Suppressor macrophage treated with lipopolysaccharide for 4 hours (primary cell): Measurements from ENCODE around the gene RUNX3.
A peak's percentile ranks its signal among the peaks of the same experiment; 100 is the strongest.

ENCODE experiments used
- DNase-seq: peaks from one replicate; pipeline ENCODE4 v3.0.0-alpha.2; 2020

The RUNX3 gene

GRCh38 chr1:24963099-24963872, 33.2 kb upstream of the RUNX3 start:
- no peak for DNase-seq

- no peak for DNase-seq
Observed at GRCh38 chr1:24961961-24962861, 32.1 kb upstream of the RUNX3 start.

GRCh38 chr1:24961334-24961733, 31.3 kb upstream of the RUNX3 start:
- DNase-seq, result no peak

- no peak for DNase-seq
Observed at GRCh38 chr1:24960071-24960801, 30.2 kb upstream of the RUNX3 start.

GRCh38 chr1:24959623-24959975, 29.5 kb upstream of the RUNX3 start:
- DNase-seq, result no peak

- no peak for DNase-seq
Observed at GRCh38 chr1:24958766-24959622, 28.9 kb upstream of the RUNX3 start.

- DNase-seq, result no peak
Observed at GRCh38 chr1:24957808-24958752, 28.0 kb upstream of the RUNX3 start.

GRCh38 chr1:24957016-24957807, 27.1 kb upstream of the RUNX3 start:
- DNase-seq, result peak; percentile 90

- DNase-seq, result no peak
Observed at GRCh38 chr1:24955779-24956365, 25.8 kb upstream of the RUNX3 start.

- DNase-seq, result peak; percentile 92
Observed at GRCh38 chr1:24955161-24955560, 25.1 kb upstream of the RUNX3 start.

- DNase-seq, result no peak
Observed at GRCh38 chr1:24954631-24955030, 24.6 kb upstream of the RUNX3 start.

- DNase-seq, result no peak
Observed at GRCh38 chr1:24954022-24954421, 23.9 kb upstream of the RUNX3 start.

- DNase-seq, result no peak
Observed at GRCh38 chr1:24952413-24952841, 22.4 kb upstream of the RUNX3 start.

- DNase-seq, result no peak
Observed at GRCh38 chr1:24951810-24952412, 21.8 kb upstream of the RUNX3 start.

- no peak for DNase-seq
Observed at GRCh38 chr1:24951337-24951736, 21.3 kb upstream of the RUNX3 start.

GRCh38 chr1:24949331-24949881, 19.3 kb upstream of the RUNX3 start:
- no peak for DNase-seq

- no peak for DNase-seq
Observed at GRCh38 chr1:24948079-24948827, 18.2 kb upstream of the RUNX3 start.
